A549 (cell line): ENCODE measurements around the gene TSPAN5.

Experiments
- CBX2 ChIP-seq: fragments of 200-600 bp; sonication (generic); IDR thresholded peaks from 2 replicates; pipeline ENCODE4 v1.6.1; 2016; ENCODE audit warnings: low read depth, mild to moderate bottlenecking, borderline replicate concordance
- CEBPB ChIP-seq, 2 experiments: fragments of >200 bp in 1 of 2; sonication (Bioruptor Twin) in 1 of 2; formaldehyde crosslinking in 1 of 2; IDR thresholded peaks; 2 replicates each; pipeline ENCODE4 v1.6.1; 2012 to 2016
- JUNB ChIP-seq: fragments of >200 bp; sonication (Bioruptor Twin); formaldehyde crosslinking; IDR thresholded peaks from 2 replicates; pipeline ENCODE4 v1.6.1; 2016
- MAFK ChIP-seq: fragments of 450-650 bp; IDR thresholded peaks from 2 replicates; pipeline ENCODE4 v1.6.1; 2014; ENCODE audit not compliant: partially characterized antibody
- POLR2A ChIP-seq: IDR thresholded peaks from 2 replicates; pipeline ENCODE4 v1.6.1; 2012; ENCODE audit warnings: mild to moderate bottlenecking, low read length
- RFX5 ChIP-seq: fragments of 450-650 bp; IDR thresholded peaks from 2 replicates; pipeline ENCODE4 v1.7.1; 2014; ENCODE audit warnings: antibody characterized with exemption, mild to moderate bottlenecking, moderate library complexity
- TF ChIP-seq, protein P1 (sequence below): fragments of >200 bp; sonication (Bioruptor Twin); formaldehyde crosslinking; IDR thresholded peaks from 3 replicates; pipeline ENCODE4 v1.5.1; 2016

GRCh38 chr4:98447648-98448047 is 210.8 kb downstream of the TSPAN5 start:
- TF ChIP-seq POLR2A (no peak), CEBPB (IDR thresholded peaks at IDR 0.05) (no peak), RFX5 (no peak), MAFK (no peak), CBX2 (no peak), JUNB (no peak)
- TF ChIP-seq, protein P1, sequence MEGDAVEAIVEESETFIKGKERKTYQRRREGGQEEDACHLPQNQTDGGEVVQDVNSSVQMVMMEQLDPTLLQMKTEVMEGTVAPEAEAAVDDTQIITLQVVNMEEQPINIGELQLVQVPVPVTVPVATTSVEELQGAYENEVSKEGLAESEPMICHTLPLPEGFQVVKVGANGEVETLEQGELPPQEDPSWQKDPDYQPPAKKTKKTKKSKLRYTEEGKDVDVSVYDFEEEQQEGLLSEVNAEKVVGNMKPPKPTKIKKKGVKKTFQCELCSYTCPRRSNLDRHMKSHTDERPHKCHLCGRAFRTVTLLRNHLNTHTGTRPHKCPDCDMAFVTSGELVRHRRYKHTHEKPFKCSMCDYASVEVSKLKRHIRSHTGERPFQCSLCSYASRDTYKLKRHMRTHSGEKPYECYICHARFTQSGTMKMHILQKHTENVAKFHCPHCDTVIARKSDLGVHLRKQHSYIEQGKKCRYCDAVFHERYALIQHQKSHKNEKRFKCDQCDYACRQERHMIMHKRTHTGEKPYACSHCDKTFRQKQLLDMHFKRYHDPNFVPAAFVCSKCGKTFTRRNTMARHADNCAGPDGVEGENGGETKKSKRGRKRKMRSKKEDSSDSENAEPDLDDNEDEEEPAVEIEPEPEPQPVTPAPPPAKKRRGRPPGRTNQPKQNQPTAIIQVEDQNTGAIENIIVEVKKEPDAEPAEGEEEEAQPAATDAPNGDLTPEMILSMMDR = no peak
